Amniotic stem cell (primary cell): ENCODE results near the gene RNASET2.
"Not testable (repeated sequence)": the region's sequence is repeated elsewhere in the genome, so short reads cannot be mapped to it uniquely, and the experiment has no call there.

ENCODE experiments used
- DNase-seq: peaks from one replicate; lab custom pipeline; 2025; lab: John Stamatoyannopoulos, UW

Gene RNASET2

DNA sequence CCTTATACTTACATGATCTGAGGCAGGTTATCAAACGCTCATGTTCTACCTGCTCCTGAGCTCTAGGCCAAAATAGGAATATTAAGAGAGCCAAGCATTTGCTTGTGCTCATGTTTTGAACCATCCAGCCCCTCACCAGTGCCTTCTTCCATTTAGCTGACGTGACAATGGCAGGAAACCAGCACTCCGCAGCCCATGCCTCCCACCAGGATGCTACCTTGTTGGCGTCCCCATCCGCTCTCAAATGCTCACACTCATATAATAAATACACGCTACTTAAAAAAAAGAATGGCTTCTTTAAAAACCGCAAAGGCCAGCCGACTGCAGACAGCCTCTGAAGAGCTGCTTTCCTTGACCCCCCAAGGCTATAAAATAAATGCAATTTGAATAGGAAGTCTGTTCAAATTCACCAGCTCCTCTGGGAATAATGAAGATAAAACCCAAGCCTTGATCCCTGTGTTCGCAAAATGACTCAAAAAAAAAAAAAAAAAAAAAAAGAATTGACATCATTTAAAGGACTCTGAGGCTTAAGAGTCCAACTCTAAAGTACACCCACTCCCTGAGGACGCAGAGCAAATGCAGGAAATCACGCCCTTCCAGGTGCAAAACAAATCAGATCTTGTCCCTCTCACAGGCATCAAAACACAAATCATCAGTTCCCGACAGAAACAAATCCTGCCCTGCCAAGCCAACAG is 29.0 kb downstream of the RNASET2 start:
- no peak for DNase-seq

DNA sequence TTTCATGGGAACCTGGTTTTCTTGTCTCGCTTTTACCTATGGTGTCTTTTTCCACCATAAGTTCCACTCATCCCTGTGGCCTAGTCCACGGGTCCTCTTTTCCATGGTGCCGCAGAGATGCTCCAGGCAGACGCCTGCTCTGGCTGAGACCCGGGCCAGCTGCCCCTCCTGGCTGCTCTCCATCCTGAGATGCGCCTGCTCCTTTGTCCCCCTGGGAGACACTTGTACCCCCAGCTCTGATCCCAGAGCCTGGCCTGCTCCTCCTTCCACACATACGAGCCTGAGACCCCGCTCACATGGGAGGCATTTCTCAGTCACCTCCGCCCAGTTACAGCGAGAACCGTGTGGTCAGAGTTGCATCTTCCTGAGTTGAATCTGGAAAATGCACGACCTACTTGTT is 29.6 kb downstream of the RNASET2 start:
- no peak for DNase-seq

GRCh38 chr6:166925141-166925996 is 31.0 kb downstream of the RNASET2 start:
- DNase-seq: no peak

GRCh38 chr6:166924531-166924930 is 31.8 kb downstream of the RNASET2 start:
- DNase-seq: no peak

- DNase-seq: no peak
Observed at GRCh38 chr6:166922937-166923336, 33.4 kb downstream of the RNASET2 start.

GRCh38 chr6:166921570-166921969 is 34.8 kb downstream of the RNASET2 start:
- no peak for DNase-seq

DNA sequence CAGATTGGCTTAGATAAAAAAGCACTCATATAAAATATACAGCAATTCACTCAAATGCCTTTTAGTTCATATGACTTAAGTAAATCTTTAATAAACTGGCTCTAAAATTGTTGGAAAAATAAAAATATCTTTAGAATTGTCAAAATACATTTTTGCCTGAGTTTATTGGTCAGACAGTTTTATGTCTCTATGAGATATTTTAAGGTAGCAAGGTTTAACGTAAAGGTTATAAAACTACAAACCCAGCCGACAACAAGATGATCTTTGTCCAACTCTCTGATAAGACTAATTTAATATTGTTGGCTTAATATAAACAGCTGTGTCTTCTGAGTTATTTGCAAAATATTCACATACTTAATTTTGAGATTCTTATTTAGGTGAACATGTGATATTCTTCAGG is 39.5 kb downstream of the RNASET2 start:
- DNase-seq: no peak

DNA sequence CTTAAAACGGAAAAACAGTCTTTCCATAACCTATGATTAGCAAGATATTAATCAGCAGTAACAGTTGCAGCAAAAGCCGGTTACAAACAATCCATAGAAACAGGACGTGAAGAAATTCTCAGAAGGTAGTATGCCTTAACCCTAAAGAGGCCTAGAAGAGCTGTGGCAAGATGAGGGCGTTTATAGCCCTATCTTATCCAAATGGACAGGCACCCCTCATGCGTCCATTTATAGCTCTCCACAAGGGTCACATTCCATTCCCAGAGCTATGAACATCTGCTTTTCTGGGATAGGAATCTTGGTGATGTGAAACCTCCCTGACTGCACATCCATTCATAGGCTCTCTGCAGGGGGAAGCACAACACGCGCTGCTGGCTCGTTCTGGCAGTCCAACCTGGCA is 40.9 kb downstream of the RNASET2 start:
- DNase-seq: not testable (repeated sequence)

- DNase-seq: not testable (repeated sequence)
Observed at GRCh38 chr6:166914952-166915351, 41.4 kb downstream of the RNASET2 start.

GRCh38 chr6:166911248-166911677 is 45.1 kb downstream of the RNASET2 start:
- no peak for DNase-seq

DNA sequence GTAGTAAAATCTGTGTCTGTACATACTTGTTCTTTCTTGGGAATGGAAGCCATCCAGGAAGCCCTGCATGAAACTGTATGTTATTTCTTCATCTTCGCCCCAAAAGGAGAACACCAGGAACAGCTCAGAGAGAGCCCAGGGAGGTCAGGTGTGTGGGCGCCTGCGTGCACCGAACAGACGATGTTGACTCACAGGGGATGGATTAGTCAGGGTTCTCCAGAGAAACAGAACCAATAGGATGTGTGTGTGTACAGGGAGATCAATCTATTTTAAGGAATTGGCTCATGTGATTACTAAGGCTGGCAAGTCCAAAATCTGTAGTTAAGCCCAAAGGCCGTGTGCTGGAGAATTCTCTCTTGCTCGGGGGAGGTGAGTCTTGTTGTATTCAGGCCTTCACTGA is 45.7 kb downstream of the RNASET2 start:
- DNase-seq: no peak

GRCh38 chr6:166908811-166909210 is 47.5 kb downstream of the RNASET2 start:
- no peak for DNase-seq

GRCh38 chr6:166907871-166908806 is 48.2 kb downstream of the RNASET2 start:
- no peak for DNase-seq

DNA sequence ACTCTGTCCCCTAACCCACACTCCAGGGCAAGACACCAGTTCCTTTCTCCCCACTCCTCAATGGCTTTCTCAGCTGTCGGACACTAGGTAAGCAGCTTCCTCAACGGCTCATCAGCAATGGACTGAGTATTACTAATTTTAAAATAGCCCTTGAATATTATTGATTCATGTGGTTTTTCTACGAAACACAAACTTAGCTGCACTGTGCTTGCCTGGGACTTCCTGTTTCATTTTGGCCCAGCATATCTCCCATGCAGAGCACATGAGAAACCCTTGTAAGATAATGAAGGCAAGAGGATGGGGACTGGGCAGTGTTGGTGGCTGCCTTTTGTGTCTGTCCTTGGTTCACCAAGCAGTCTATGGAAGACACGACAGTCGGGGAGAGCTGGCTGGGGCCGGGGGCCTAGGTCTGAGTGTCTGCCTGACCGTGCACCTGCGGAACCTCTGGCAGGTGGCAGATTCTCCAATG is 48.9 kb downstream of the RNASET2 start:
- no peak for DNase-seq

DNA sequence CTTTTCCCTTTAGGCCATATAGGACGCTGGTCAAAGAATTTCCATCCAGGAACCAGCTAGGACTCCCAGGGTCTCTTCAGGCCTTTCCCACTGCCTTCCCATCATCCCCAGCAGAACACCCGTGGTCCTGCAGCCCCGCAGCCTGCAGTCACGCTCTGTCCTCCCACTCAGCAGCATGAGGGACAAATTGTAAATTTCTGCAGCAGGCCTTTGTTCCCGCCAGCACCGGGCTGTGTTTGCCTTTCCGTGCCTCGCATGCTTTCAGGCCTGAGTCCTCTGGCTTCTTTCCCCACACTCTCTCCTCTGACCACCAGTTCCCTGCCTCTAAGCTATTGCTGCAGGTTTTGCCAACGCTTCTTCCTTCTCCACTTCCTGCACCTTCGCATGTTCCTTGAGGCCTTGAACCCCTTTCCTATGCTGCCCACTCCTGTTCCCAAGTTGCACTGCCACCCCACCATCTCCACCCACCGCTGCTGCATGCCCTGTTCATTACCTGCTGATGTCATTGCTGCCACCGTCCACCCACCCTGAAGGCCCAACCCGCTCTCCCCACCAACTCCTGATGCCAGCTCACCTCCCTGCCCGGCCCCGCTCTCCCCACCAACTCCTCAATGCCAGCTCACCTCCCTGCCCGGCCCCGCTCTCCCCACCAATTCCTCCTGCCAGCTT is 49.8 kb downstream of the RNASET2 start:
- DNase-seq: no peak

GRCh38 chr6:166905505-166906134 is 50.7 kb downstream of the RNASET2 start:
- DNase-seq: no peak

- DNase-seq: no peak
Observed at GRCh38 chr6:166905013-166905412, 51.3 kb downstream of the RNASET2 start.

GRCh38 chr6:166904101-166904746 is 52.1 kb downstream of the RNASET2 start:
- DNase-seq: no peak

GRCh38 chr6:166903500-166903899 is 52.9 kb downstream of the RNASET2 start:
- DNase-seq: no peak

DNA sequence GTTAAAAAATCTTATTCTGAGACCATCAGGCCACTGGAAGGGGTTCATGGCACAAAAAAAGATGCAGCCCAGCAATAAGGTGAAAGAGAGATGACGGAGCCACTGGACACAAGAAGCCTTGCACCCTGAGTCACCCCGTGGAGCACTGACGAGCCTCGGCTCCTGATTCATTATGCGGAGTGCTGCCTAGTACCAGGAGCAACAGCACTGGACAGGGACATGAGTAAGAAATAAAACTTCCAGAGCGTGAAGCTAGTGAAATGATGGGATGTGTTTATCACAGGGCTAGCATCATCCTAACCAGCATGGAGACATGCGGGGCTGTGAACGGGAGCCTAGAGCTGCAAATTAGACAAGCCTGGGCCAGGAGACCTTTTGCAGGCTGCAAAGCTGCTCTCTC is 53.3 kb downstream of the RNASET2 start:
- DNase-seq: no peak
